Mesodermal cell (in vitro differentiated cells): ENCODE data around the gene ZNF76.
"Not testable (repeated sequence)": the region's sequence is repeated elsewhere in the genome, so short reads cannot be mapped to it uniquely, and the experiment has no call there.

Source experiments
- H3K27ac ChIP-seq: 2 replicates; pipeline ENCODE4 v1.7.0; 2013; ENCODE audit warnings: mild to moderate bottlenecking, low read depth, low read length, moderate library complexity; ENCODE audit not compliant: severe bottlenecking
- H3K36me3 ChIP-seq: 2 replicates; pipeline ENCODE4 v1.7.1; 2013; ENCODE audit warnings: mild to moderate bottlenecking, low read length, moderate library complexity; ENCODE audit not compliant: control insufficient read depth, insufficient read depth
- H3K4me1 ChIP-seq: one replicate; pipeline ENCODE4 v1.7.1; 2013; ENCODE audit warnings: mild to moderate bottlenecking, low read length; ENCODE audit not compliant: insufficient read depth, control insufficient read depth, poor library complexity, severe bottlenecking
- H3K4me3 ChIP-seq: 2 replicates; pipeline ENCODE4 v1.7.0; 2013; ENCODE audit warnings: low read length, control low read depth, mild to moderate bottlenecking; ENCODE audit not compliant: insufficient read depth, poor library complexity, severe bottlenecking; ENCODE audit errors: extremely low read depth
- H3K9me3 ChIP-seq: 2 replicates; pipeline ENCODE4 v1.7.1; 2013; ENCODE audit warnings: mild to moderate bottlenecking, low read length, moderate library complexity; ENCODE audit not compliant: control insufficient read depth
- WGBS, 2 experiments: methylation state at CpG; one replicate each; pipeline ENCODE4 v1.1.5; 2013; ENCODE audit warnings: missing lambda C conversion rate in 2 of 2; ENCODE audit not compliant: insufficient coverage in 2 of 2; 5-methylcytosine and 5-hydroxymethylcytosine counted together

ZNF76 gene

DNA sequence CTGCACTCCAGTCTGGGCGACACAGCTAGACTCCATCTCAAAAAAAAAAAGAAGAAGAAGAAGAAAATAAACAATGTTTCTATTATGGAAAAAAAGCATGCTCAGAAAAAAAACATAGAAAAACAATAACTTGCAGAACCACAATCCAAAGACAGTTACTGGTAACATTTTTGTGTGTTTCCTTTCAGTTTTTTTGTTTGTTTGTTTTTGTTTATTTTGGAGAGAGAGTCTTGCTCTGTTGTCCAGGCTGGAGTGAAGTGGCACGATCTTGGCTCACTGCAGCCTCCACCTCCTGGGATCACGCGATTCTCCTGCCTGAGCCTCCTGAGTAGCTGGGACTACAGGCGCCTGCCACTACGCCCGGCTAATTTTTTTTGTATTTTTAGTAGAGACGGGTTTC lies 69.4 kb downstream of the ZNF76 start:
- WGBS, 2 experiments, result 97% methylated on average over 4 to 7 of the region's 8 CpGs
- not testable (repeated sequence) for H3K4me3 ChIP-seq, H3K9me3 ChIP-seq, H3K4me1 ChIP-seq, H3K27ac ChIP-seq, H3K36me3 ChIP-seq

- Histone ChIP-seq H3K27ac (no peak overlapping the region), H3K4me1 (no peaks in the 10 kb centered on the region), H3K9me3 (peaks cover 3% of the 10 kb centered on the region), H3K4me3 (no peak overlapping the region), H3K36me3 (no peaks in the 10 kb centered on the region)
- 94 to 95% methylated on average over 4 to 6 of the region's 9 CpGs for WGBS, 2 experiments
These were observed 71.1 kb downstream of the ZNF76 start for GRCh38 chr6:35330541-35331119.

DNA sequence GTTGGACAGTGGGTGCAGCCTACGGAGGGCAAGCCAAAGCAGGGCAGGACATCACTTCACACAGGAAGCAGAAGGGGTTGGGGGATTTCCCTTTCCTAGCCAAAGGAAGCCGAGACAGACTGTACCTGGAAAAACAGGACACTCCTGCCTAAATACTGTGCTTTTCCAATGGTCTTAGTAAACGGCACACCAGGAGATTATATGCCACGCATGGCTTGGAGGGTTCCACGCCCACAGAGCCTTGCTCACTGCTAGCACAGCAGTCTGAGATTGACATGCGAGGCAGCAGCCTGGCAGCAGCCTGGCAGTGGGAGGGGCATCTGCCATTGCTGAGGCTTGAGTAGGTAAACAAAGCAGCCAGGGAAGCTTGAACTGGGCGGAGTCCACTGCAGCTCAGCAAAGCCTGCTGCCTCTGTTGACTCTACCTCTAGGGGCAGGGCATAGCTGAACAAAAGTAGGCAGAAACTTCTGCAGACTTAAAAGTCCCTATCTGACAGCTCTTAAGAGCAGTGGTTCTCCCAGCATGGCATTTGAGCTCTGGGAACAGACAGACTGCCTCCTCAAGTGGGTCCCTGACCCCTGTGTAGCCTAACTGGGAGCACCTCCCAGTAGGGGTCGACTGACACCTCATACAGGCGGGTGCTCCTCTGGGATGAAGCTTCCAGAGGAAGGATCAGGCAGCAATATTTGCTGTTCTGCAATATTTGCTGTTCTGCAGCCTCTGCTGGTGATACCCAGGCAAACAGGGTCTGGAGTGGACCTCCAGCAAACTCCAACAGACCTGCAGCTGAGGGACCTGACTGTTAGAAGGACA lies 72.7 kb downstream of the ZNF76 start:
- H3K9me3 ChIP-seq, H3K27ac ChIP-seq, H3K4me1 ChIP-seq, H3K4me3 ChIP-seq, H3K36me3 ChIP-seq: not testable (repeated sequence)
- WGBS, 2 experiments, result 83 to 84% methylated on average over 7 to 8 of the region's 9 CpGs

GRCh38 chr6:35341557-35341956 lies 82.0 kb downstream of the ZNF76 start:
- Histone ChIP-seq H3K4me1 (peaks cover 9% of the 10 kb centered on the region), H3K4me3 (no peak overlapping the region), H3K9me3 (no peaks in the 10 kb centered on the region), H3K36me3 (peaks cover 14% of the 10 kb centered on the region), H3K27ac (no peak overlapping the region)
- 93 to 95% methylated on average over 3 to 4 of the region's 13 CpGs for WGBS, 2 experiments

DNA sequence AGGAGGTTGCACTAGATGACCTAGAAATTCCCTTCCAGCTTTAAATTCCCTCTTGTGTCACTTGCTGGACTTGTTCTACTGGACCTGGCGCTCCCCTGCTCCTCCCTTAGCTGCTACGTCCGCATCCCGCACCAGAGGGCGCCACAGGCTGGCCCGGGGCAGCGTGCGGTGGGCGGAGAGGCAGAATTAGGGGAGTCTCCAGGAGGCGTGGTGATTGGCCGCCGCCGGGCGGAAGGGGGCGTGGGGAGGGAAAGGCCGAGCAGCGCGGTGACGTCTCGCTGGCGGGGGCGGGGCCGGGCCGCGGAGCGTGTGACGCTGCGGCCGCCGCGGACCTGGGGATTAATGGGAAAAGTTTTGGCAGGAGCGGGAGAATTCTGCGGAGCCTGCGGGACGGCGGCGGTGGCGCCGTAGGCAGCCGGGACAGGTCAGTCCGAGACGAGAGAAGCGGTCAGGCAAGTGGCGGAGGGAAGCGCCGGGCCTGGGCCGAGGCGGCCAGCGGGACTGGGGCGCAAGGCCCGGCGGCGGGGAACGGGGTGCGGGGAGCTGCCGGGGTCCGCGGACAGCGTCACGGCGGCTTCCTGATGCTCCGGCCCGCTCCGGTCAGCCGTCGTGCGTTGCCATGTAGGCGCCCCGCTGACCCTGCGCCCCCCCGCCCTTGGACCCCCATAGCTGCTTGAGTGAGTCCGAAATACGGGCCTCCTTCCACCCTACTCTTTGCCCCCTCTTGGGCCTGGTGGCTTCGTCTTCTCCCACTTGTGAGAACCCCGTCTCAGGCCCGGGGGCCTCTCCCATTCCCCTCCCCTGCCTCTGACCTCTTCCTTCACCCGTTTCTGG lies 82.9 kb downstream of the ZNF76 start, which contains the start of gene PPARD:
Gene PPARD, plus strand, starts transcription at position 301 of the 834 bp plus-strand sequence. CDS start 68,530 bp downstream, outside the sequence.
- WGBS, 2 experiments, result 0 to 1% methylated on average over 50 to 73 of the region's 77 CpGs
- Histone ChIP-seq H3K36me3 (peaks cover 18% of the 10 kb centered on the region), H3K9me3 (no peaks in the 10 kb centered on the region), H3K27ac (no peak within 1 kb of the TSS), H3K4me1 (peaks cover 9% of the 10 kb centered on the region), H3K4me3 (peak within 1 kb of the TSS; percentile 74)

GRCh38 chr6:35343092-35343834 lies 83.7 kb downstream of the ZNF76 start:
- H3K36me3 ChIP-seq, result peaks cover 23% of the 10 kb centered on the region
- H3K4me3 ChIP-seq, result peak overlapping the region; percentile 74
- H3K27ac ChIP-seq, result no peak overlapping the region
- no peaks in the 10 kb centered on the region for H3K9me3 ChIP-seq
- peaks cover 9% of the 10 kb centered on the region for H3K4me1 ChIP-seq
- 56 to 62% methylated on average over 8 to 11 of the region's 13 CpGs for WGBS, 2 experiments

DNA sequence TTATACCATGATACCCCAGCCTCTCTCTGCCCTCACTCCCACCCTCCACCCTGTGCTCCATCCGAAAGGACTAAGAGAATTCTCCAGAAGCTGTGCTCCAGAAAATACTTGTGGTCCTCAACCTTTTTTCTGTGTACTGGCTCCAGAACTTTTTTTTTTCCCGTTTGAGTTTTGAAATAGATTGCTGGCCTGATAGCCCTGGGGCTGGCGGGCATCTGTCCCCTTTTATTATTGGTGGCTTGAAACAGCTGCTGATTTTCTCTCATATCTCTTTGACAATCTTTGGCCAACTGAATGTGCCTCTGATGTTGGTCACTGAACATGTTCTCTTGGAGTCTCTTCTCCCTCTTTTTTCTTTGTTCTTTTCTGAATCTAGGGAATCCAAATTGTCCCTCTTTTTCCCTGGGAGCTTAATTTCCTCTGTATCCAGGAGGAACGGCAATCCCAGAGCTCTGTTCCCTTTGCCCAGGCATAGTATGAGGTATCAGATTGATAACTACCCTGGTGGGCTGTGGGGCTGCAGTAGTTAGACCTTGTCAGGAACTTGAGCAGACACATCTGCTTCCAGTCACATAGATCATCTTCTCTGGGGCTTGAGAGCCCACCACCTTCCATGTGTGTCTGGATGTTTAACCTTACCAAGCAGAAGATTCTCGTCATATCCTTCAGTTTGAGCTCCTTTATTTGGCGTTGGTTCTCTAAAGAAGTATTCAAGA lies 84.5 kb downstream of the ZNF76 start:
- H3K4me3 ChIP-seq, result peak overlapping the region; percentile 74
- peaks cover 9% of the 10 kb centered on the region for H3K4me1 ChIP-seq

More for the DNA sequence above, 84.5 kb downstream of the ZNF76 start:
- no peaks in the 10 kb centered on the region for H3K9me3 ChIP-seq
- H3K36me3 ChIP-seq, result peaks cover 27% of the 10 kb centered on the region
- WGBS, 2 experiments, result 86 to 88% methylated on average over 3 to 6 of the region's 6 CpGs
- H3K27ac ChIP-seq, result no peak overlapping the region
